ENCODE results near the gene PPL. TPM values are rescaled to one million over a fixed set of nuclear protein-coding genes. Genes with fewer than 3 reads are reported as not detected.
A peak's percentile ranks its signal among the peaks of the same experiment; 100 is the strongest.
"Not testable (repeated sequence)": the region's sequence is repeated elsewhere in the genome, so short reads cannot be mapped to it uniquely, and the experiment has no call there.

The PPL gene
- 32.3 TPM for total RNA-seq (ENCODE audit: insufficient read depth, low replicate concordance)

DNA sequence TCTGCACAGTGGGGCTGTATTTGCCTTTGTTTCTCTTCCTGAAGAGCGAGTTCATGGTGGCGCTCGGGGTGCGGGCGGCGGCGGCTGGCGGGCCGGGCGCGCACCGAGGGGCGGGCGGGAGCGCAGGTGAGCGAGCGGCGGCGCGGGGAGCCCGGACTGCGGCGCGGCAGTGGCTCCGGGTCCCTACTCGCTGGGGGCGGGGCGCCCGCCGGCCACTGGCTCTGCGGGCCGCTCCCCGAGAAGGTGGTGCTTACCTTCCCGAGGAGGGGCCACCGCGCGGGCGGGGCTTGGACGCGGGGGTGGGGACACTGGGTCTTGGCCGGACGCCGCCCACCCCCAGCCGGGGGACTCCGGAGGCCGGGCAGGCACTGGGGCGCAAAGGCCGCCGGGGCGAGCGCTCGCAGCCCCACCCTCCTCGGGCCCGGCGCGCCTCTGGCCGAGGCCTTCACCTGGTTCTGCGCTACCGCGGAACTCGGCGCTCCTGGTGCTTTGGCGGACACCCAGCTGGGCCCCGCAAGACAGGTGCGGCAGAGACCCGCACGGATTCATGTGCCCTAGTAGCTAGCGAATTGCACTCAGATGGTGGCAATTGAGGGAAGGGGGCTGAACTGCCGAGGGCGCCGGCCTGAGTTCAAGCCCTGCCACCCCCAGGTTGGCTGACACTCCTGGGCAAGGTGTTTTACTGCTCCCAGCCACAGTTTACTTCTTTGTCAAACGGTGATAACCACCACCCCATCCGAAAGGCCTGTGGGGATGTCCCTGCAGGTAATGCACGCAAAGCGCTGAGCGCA, at the start of gene PPL:
Gene PPL, minus strand, starts transcription at position 158 of the 791 bp plus-strand sequence. Its CDS starts 103 bp downstream, at position 55.
- DNase-seq (ENCODE audit: low spot score): peak; percentile 71

GRCh38 chr16:4984174-4984990, 47.4 kb upstream of the PPL start:
- DNase-seq (ENCODE audit: low spot score): no peak

DNA sequence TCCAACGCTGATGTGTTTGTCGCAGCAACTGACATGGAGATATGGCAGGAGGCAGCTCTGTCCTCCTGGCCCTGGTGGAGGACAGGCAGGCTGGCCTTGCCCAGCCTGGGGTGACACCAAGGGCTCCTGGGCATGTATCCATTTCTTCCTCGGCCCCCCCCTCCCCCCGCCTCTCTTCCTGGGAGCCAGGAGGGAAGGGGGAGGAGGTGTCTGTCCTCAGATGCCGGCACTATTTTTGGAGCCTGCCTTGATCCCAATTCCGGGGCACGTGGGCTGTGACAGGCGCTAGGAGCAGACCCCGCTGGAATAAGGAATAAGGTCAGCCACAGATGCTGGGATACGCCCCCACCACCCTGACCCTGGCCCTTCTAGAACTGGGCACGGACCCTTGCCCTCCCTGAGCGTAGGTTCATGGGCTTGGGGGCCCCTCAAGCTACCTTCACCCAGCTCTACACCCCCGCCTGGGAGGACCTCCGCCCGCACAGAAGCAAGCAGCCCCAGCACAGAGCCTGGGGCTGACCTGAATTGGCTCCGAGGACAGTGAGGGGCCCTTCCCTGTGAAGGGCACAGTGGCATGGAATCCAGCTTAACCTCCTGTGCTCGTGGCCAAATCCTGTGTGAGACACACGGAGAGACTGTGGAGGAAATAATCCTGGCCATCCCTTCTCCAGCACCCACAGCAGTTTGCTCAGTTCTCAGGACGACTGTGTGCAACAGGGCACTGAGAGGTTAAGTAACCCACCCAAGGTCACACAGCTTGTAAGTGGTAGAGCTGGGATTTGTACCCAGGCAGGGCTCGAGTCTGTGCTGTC, 45.3 kb upstream of the PPL start:
- no peak for DNase-seq (ENCODE audit: low spot score)

- no peak for DNase-seq (ENCODE audit: low spot score)
Measured at GRCh38 chr16:4981473-4981872, 44.5 kb upstream of the PPL start.

DNA sequence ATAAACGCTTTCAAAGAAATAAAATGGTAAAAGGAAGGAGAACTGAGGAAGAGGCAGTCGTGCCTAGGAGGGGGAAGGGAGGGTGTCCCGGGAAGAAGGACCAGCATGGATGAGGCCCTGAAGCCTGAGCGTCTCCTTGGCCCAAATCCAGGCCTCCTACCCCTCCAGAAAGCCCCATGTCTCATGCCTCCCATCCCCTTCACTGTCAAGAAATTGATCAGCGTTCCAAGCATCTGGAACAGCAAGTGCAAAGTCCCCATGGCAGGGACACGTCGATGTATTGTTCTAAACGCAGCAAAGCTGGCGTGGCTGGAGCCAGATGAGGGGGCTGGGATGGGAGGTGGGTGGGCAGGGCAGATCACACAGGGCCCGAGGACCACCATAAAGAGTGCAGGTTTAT, 43.7 kb upstream of the PPL start:
- DNase-seq (ENCODE audit: low spot score): no peak

- no peak for DNase-seq (ENCODE audit: low spot score)
Measured at GRCh38 chr16:4979736-4980660, 43.0 kb upstream of the PPL start.

- DNase-seq (ENCODE audit: low spot score): no peak
Measured at GRCh38 chr16:4979164-4979563, 42.2 kb upstream of the PPL start.

GRCh38 chr16:4976611-4977145, 39.7 kb upstream of the PPL start:
- DNase-seq (ENCODE audit: low spot score): no peak

GRCh38 chr16:4976079-4976478, 39.1 kb upstream of the PPL start:
- DNase-seq (ENCODE audit: low spot score): no peak

DNA sequence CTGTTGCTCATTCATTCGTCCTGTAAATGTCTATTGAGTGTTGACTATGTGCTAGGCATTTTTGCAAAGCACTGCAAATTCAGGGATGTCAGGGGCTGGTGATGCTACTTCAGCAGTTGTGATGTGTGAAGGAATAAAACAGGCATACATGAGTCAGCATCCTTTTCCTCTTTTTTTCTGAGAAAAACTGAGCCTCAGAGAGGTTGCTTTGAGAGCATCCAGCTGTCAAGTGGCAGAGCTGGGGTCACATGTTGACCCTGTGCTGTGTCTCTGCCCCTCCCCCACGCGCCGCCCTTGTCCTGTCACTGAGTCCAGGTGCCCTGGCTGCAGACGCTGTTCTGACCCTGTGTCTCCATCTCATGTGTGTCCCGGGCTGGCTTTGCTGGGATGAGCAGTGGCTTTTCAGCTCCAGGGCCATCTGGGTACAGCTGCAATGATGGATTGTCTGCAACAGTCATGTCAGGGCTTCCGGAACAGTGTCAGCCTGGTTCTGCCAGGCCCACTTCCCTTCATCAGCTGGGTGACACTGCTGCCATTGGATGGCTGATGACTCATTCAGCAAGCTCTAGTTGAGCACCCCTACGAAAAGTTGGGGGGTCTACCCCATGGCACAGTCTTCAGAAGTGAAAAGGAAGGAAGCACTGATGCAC, 36.1 kb upstream of the PPL start:
- no peak for DNase-seq (ENCODE audit: low spot score)

DNA sequence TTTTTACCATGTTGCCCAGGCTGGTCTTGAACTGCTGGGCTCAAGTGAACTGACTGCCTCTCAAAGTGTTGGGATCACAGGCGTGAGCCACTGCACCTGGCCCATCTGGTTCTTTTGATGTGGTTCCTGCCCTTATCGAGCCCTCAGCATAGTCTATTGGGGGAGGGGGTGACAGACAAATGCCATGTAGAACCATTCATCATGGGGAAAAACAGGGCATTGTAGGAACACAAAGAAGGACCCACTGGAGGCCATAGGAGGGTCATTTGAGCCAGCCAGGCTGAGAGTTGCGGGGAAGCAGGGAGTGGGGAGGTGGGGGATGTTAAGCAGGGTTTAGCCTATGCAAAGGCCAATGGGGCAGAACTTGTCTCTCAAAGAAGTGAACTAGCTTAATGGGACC, 33.1 kb upstream of the PPL start:
- no peak for DNase-seq (ENCODE audit: low spot score)

GRCh38 chr16:4968879-4969483, 32.0 kb upstream of the PPL start:
- DNase-seq (ENCODE audit: low spot score): no peak

- not testable (repeated sequence) for DNase-seq (ENCODE audit: low spot score)
Measured at GRCh38 chr16:4968278-4968677, 31.3 kb upstream of the PPL start.

DNA sequence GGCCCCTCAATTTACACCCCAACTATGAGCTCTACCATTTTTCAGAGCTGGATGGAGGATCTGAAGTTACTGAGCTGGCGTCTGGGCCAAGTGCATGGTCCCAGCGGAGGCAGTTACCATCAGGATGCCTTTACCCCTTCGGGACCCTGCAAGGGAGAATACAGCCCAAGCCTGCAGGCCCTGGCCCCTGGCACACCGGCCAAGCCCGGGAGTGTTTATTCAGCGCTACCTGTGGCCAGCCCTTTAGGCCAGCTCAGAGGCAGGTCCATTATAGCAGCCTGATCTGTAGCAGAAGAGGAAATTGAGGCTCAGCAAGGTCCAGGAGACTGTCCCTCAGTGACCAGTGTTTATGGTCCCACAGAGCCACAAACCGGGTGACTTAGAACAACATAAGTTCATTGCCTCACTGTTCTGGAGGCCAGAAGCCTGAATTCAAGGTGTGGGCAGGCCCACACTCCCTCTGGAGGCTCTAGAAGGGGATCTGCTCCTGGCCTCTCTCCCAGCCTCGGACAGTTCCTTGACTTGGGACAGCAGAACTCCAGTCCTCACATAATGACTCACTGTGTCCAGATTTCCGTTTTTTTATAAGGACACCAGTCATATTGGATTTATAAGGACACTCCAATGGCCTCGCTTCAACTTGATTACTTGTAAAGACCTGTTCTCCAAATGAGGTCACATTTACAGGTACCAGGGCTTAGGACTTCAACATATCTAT, 29.9 kb upstream of the PPL start:
- DNase-seq (ENCODE audit: low spot score): no peak

GRCh38 chr16:4963527-4963926, 26.6 kb upstream of the PPL start:
- not testable (repeated sequence) for DNase-seq (ENCODE audit: low spot score)

DNA sequence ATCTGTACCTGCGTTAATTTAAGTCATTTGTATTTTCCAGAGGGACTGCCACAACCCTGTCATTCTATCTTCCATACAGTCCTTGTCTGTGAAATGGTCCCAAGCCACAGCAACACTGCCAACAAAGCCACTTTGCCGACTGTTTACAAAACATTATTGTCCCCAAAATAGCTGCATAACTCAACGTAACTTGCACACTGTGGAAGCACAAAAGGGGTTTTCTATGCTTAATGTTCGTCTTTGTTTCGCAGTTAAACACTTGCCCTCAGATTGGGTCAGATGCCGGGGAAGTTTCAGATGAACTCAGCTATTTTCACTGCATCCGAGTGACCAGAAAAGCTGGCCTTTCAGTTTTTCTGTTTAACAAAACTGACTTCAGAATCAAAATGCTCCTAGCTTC, 25.8 kb upstream of the PPL start:
- DNase-seq (ENCODE audit: low spot score): no peak

DNA sequence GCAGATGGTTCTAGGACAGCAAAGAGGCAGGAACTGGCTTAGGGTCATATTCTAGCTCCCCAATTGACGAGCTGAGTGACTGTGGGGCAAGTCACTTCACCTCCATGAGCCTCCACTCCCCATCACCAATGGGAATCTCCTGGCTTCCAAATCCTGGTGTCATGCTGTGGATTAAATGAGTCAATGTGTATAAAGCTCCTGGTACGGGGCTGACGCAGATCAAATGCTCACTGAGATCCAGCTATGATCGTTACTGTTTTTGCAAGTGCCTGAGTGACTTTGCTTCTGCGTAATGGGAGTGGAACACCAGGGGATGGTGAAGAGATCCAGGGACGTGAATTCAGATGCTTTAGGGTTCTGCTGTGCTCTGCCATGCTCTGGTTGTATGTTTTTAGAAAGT, 23.6 kb upstream of the PPL start:
- no peak for DNase-seq (ENCODE audit: low spot score)

- DNase-seq (ENCODE audit: low spot score): no peak
Measured at GRCh38 chr16:4958510-4959438, 21.8 kb upstream of the PPL start.

Measured in umbilical cord (tissue), 2 donors.